ENCODE results near the gene EPN3. TPM values are rescaled to one million over a fixed set of nuclear protein-coding genes. Genes with fewer than 3 reads are reported as not detected.

EPN3 gene
- polyA plus RNA-seq, 5 donors: 2.8 to 7.4 (median 5.2) TPM

- DNase-seq: no peak
Observed at GRCh38 chr17:50586421-50587247, 54.1 kb downstream of the EPN3 start.

- no peak for DNase-seq
Observed at GRCh38 chr17:50587571-50587970, 55.0 kb downstream of the EPN3 start.

- DNase-seq: peak in 1 of 2 donors; percentile 59
Observed at GRCh38 chr17:50588391-50589049, 56.0 kb downstream of the EPN3 start.

GRCh38 chr17:50589095-50589705 is 56.7 kb downstream of the EPN3 start:
- no peak for DNase-seq

GRCh38 chr17:50590946-50591737 is 58.6 kb downstream of the EPN3 start:
- no peak for DNase-seq

- peak; percentile 73 to 74 for DNase-seq
Observed at GRCh38 chr17:50593321-50593720, 60.8 kb downstream of the EPN3 start.

Other genes starting within 250 kb of the EPN3 start
- 10 to 100 TPM; 15.9 to 25.9 (median 21.6) TPM for gene XYLT2, start 186.6 kb upstream of the EPN3 start, polyA plus RNA-seq (ENCODE audit: insufficient read depth in 1 of 5, insufficient read length in 5 of 5, low replicate concordance in 1 of 5)
- 10 to 100 TPM; 48.3 to 67.2 (median 55.7) TPM for gene MRPL27, start 159.6 kb upstream of the EPN3 start, polyA plus RNA-seq (ENCODE audit: insufficient read depth in 1 of 5, insufficient read length in 5 of 5, low replicate concordance in 1 of 5)
- 10 to 100 TPM in 3 of 5 donors, 1 to 10 TPM in 2; 7.2 to 13.9 (median 11.1) TPM for gene EME1, start 159.5 kb upstream of the EPN3 start, polyA plus RNA-seq (ENCODE audit: insufficient read depth in 1 of 5, insufficient read length in 5 of 5, low replicate concordance in 1 of 5)
- 10 to 100 TPM; 40.8 to 62.9 (median 44.7) TPM for gene LRRC59, start 135.2 kb upstream of the EPN3 start, polyA plus RNA-seq (ENCODE audit: insufficient read depth in 1 of 5, insufficient read length in 5 of 5, low replicate concordance in 1 of 5)
- gene ACSF2, start 106.5 kb upstream of the EPN3 start, polyA plus RNA-seq (ENCODE audit: insufficient read depth in 1 of 5, insufficient read length in 5 of 5, low replicate concordance in 1 of 5): 100 to 1,000 TPM in 4 of 5 donors, 10 to 100 TPM in 1; 95.0 to 131 (median 114) TPM
- gene CHAD, start 63.9 kb upstream of the EPN3 start, polyA plus RNA-seq (ENCODE audit: insufficient read depth in 1 of 5, insufficient read length in 5 of 5, low replicate concordance in 1 of 5): 1 to 10 TPM; 4.2 to 6.5 (median 4.8) TPM
- gene RSAD1, start 53.9 kb upstream of the EPN3 start, polyA plus RNA-seq (ENCODE audit: insufficient read depth in 1 of 5, insufficient read length in 5 of 5, low replicate concordance in 1 of 5): 10 to 100 TPM; 41.2 to 56.4 (median 50.3) TPM
- 1 to 10 TPM; 5.0 to 8.2 (median 7.0) TPM for gene MYCBPAP, start 24.3 kb upstream of the EPN3 start, polyA plus RNA-seq (ENCODE audit: insufficient read depth in 1 of 5, insufficient read length in 5 of 5, low replicate concordance in 1 of 5)
- gene SPATA20, start 14.4 kb downstream of the EPN3 start, polyA plus RNA-seq (ENCODE audit: insufficient read depth in 1 of 5, insufficient read length in 5 of 5, low replicate concordance in 1 of 5): 10 to 100 TPM; 38.0 to 51.3 (median 41.6) TPM
- 10 to 100 TPM; 16.2 to 32.8 (median 17.1) TPM for gene CACNA1G, start 28.0 kb downstream of the EPN3 start, polyA plus RNA-seq (ENCODE audit: insufficient read depth in 1 of 5, insufficient read length in 5 of 5, low replicate concordance in 1 of 5)
- 10 to 100 TPM; 27.4 to 61.4 (median 39.5) TPM for gene ABCC3, start 102.1 kb downstream of the EPN3 start, polyA plus RNA-seq (ENCODE audit: insufficient read depth in 1 of 5, insufficient read length in 5 of 5, low replicate concordance in 1 of 5)
- gene ANKRD40, start 175.2 kb downstream of the EPN3 start, polyA plus RNA-seq (ENCODE audit: insufficient read depth in 1 of 5, insufficient read length in 5 of 5, low replicate concordance in 1 of 5): 10 to 100 TPM; 42.8 to 51.4 (median 47.3) TPM
- gene LUC7L3, start 186.9 kb downstream of the EPN3 start, polyA plus RNA-seq (ENCODE audit: insufficient read depth in 1 of 5, insufficient read length in 5 of 5, low replicate concordance in 1 of 5): 100 to 1,000 TPM; 485 to 859 (median 763) TPM
- under 1 TPM; 0.28 to 0.77 (median 0.53) TPM for gene ANKRD40CL, start 234.8 kb downstream of the EPN3 start, polyA plus RNA-seq (ENCODE audit: insufficient read depth in 1 of 5, insufficient read length in 5 of 5, low replicate concordance in 1 of 5)

Measured in right lung (tissue), 5 donors.